ENCODE results near the gene AKAP7. TPM values are rescaled to one million over a fixed set of nuclear protein-coding genes. Genes with fewer than 3 reads are reported as not detected.

Gene AKAP7
- total and polyA plus RNA-seq, 2 donors (not counting 1 experiment from before 2014, with no cell fraction given): 6.3 to 10.8 TPM

DNA sequence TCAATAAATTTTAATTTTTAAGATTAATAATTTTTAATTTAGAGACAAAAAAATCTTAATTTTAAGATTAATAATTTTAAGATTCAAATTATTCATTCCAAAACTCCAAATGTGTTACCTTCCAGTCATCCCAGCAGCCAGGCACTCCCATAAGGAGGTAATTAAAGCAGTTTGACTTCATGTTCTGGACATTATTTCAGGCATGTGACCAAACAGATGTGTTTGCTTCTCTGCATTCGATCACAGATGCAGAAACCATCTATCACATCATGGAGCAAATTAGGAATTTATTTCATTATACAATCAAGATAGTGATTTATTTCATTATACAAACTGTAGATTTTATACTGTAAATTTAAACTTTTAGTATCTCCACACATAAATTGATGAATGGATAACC, 150.3 kb downstream of the AKAP7 start:
- WGBS (ENCODE audit: insufficient coverage): no CpG with 5 or more reads among the region's 1 CpG
- Histone ChIP-seq H2AFZ (ENCODE audit: insufficient read depth, low read depth, low read length, poor library complexity, severe bottlenecking) (no peak overlapping the region), H3K36me3 (replicated peaks in 1 of 2; ENCODE audit: control extremely low read depth in 1 of 2, control insufficient read depth in 1 of 2, extremely low read depth in 1 of 2, insufficient read depth in 2 of 2, low read length in 1 of 2) (no peaks in the 10 kb centered on the region), H3K9me3 (ENCODE audit: control extremely low read depth in 1 of 3, control insufficient read depth in 2 of 3, insufficient read depth in 1 of 3, low read length in 2 of 3) (no peaks in the 10 kb centered on the region), H4K20me1 (ENCODE audit: control insufficient read depth, insufficient read depth, low read length, poor library complexity, severe bottlenecking) (no peaks in the 10 kb centered on the region), H3K4me3 (ENCODE audit: control extremely low read depth in 1 of 5, extremely low read depth in 1 of 5, insufficient read depth in 1 of 5, low read depth in 2 of 5, low read length in 4 of 5) (no peak overlapping the region), H3K4me1 (ENCODE audit: control insufficient read depth in 2 of 2, insufficient read depth in 2 of 2, low read length in 2 of 2) (peaks cover 12 to 14% of the 10 kb centered on the region in 2 donors), H3K79me2 (ENCODE audit: control insufficient read depth, insufficient read depth, low read length) (no peaks in the 10 kb centered on the region), H3K27me3 (replicated peaks in 1 of 4; ENCODE audit: control extremely low read depth in 1 of 4, control insufficient read depth in 3 of 4, insufficient read depth in 4 of 4, low read length in 3 of 4) (no peaks in the 10 kb centered on the region), H3K27ac (ENCODE audit: low read length in 2 of 2) (no peak overlapping the region), H3K4me2 (replicated peaks; ENCODE audit: low read depth, low read length, poor library complexity, severe bottlenecking) (no peak overlapping the region), H3K9ac (ENCODE audit: low read length) (no peak overlapping the region)
- ChIA-PET POLR2A (no interaction called here), CTCF (no interaction called here)
- no peak overlapping the region for H3K4me3 Mint-ChIP-seq
- DNase-seq (no peak), ATAC-seq (ENCODE audit: low read depth) (no peak)
- no peak for TF ChIP-seq EZH2 (IDR thresholded peaks at IDR 0.05; ENCODE audit: borderline replicate concordance, insufficient read depth, low read depth, low read length, poor library complexity, severe bottlenecking)
- TF ChIP-seq CTCF (IDR thresholded peaks at IDR 0.05): no peak
- no peak overlapping the region for H3K27ac Mint-ChIP-seq
- H3K4me1 Mint-ChIP-seq: peaks cover 15% of the 10 kb centered on the region
- H3K27me3 Mint-ChIP-seq: no peaks in the 10 kb centered on the region
- intact Hi-C loops (cut with micrococcal nuclease): no loop called here
- H3K9me3 Mint-ChIP-seq (ENCODE audit: insufficient read depth): no peaks in the 10 kb centered on the region

GRCh38 chr6:131286469-131287040, 151.3 kb downstream of the AKAP7 start:
- POLR2A ChIA-PET: no interaction called here
- 86% methylated on average over 1 of the region's 2 CpGs for WGBS (ENCODE audit: insufficient coverage)
- H2AFZ ChIP-seq (ENCODE audit: insufficient read depth, low read depth, low read length, poor library complexity, severe bottlenecking): no peak overlapping the region
- DNase-seq (no peak), ATAC-seq (ENCODE audit: low read depth) (no peak)
- H3K4me3 ChIP-seq (ENCODE audit: control extremely low read depth in 1 of 5, extremely low read depth in 1 of 5, insufficient read depth in 1 of 5, low read depth in 2 of 5, low read length in 4 of 5): no peak overlapping the region
- CTCF ChIA-PET: no interaction called here
- no peaks in the 10 kb centered on the region for H4K20me1 ChIP-seq (ENCODE audit: control insufficient read depth, insufficient read depth, low read length, poor library complexity, severe bottlenecking)
- no peaks in the 10 kb centered on the region for H3K27me3 ChIP-seq (replicated peaks in 1 of 4; ENCODE audit: control extremely low read depth in 1 of 4, control insufficient read depth in 3 of 4, insufficient read depth in 4 of 4, low read length in 3 of 4)
- no peaks in the 10 kb centered on the region for H3K79me2 ChIP-seq (ENCODE audit: control insufficient read depth, insufficient read depth, low read length)
- H3K4me2 ChIP-seq (replicated peaks; ENCODE audit: low read depth, low read length, poor library complexity, severe bottlenecking): no peak overlapping the region
- Mint-ChIP-seq H3K4me3 (no peak overlapping the region), H3K4me1 (peaks cover 7% of the 10 kb centered on the region), H3K27me3 (no peaks in the 10 kb centered on the region), H3K9me3 (ENCODE audit: insufficient read depth) (no peaks in the 10 kb centered on the region), H3K27ac (no peak overlapping the region)
- no peaks in the 10 kb centered on the region for H3K36me3 ChIP-seq (replicated peaks in 1 of 2; ENCODE audit: control extremely low read depth in 1 of 2, control insufficient read depth in 1 of 2, extremely low read depth in 1 of 2, insufficient read depth in 2 of 2, low read length in 1 of 2)
- no peak overlapping the region for H3K27ac ChIP-seq (ENCODE audit: low read length in 2 of 2)
- TF ChIP-seq CTCF (IDR thresholded peaks at IDR 0.05) (no peak), EZH2 (IDR thresholded peaks at IDR 0.05; ENCODE audit: borderline replicate concordance, insufficient read depth, low read depth, low read length, poor library complexity, severe bottlenecking) (no peak)
- H3K4me1 ChIP-seq (ENCODE audit: control insufficient read depth in 2 of 2, insufficient read depth in 2 of 2, low read length in 2 of 2): peaks cover 6% of the 10 kb centered on the region in 2 donors
- H3K9ac ChIP-seq (ENCODE audit: low read length): no peak overlapping the region
- H3K9me3 ChIP-seq (ENCODE audit: control extremely low read depth in 1 of 3, control insufficient read depth in 2 of 3, insufficient read depth in 1 of 3, low read length in 2 of 3): no peaks in the 10 kb centered on the region
- intact Hi-C loops (cut with micrococcal nuclease): no loop called here

All from B cell (primary cell).